Mesendoderm (in vitro differentiated cells): Measurements from ENCODE around the gene ZMYND8.

Experiments used
- DNase-seq: peaks from one replicate; pipeline ENCODE4 v3.0.0; 2013
- H2AK5ac ChIP-seq: 2 replicates; pipeline ENCODE4 v1.6.1; 2013; ENCODE audit warnings: low read length, inconsistent platforms
- H2BK120ac ChIP-seq: 2 replicates; pipeline ENCODE4 v1.6.1; 2013; ENCODE audit warnings: low read depth, mild to moderate bottlenecking, low read length, moderate library complexity, mixed read lengths
- H2BK15ac ChIP-seq: replicated peaks from 2 replicates; pipeline ENCODE4 v1.6.1; 2013; ENCODE audit warnings: low read depth, mild to moderate bottlenecking, moderate library complexity
- H2BK5ac ChIP-seq: 2 replicates; pipeline ENCODE4 v1.6.1; 2013; ENCODE audit warnings: low read length, inconsistent platforms
- H3K18ac ChIP-seq: 2 replicates; pipeline ENCODE4 v1.6.1; 2013; ENCODE audit warnings: mild to moderate bottlenecking, low read length, mixed read lengths
- H3K23ac ChIP-seq: one replicate; pipeline ENCODE4 v1.6.1; 2013; ENCODE audit warnings: low read length
- H3K27ac ChIP-seq: 2 replicates; pipeline ENCODE4 v1.5.1; 2013; ENCODE audit warnings: low read depth, mild to moderate bottlenecking, inconsistent platforms, low read length, moderate library complexity
- H3K27me3 ChIP-seq: 2 replicates; pipeline ENCODE4 v1.6.1; 2013; ENCODE audit warnings: low read length, control low read depth, mild to moderate bottlenecking, inconsistent platforms; ENCODE audit not compliant: insufficient read depth, poor library complexity
- H3K36me3 ChIP-seq: 2 replicates; pipeline ENCODE4 v1.6.1; 2013; ENCODE audit warnings: low read length, inconsistent platforms; ENCODE audit not compliant: control insufficient read depth, insufficient read depth
- H3K4ac ChIP-seq: one replicate; pipeline ENCODE4 v1.6.1; 2013; ENCODE audit warnings: low read depth, mild to moderate bottlenecking, low read length, moderate library complexity
- H3K4me1 ChIP-seq: 2 replicates; pipeline ENCODE4 v1.6.1; 2013; ENCODE audit warnings: low read depth, low read length, inconsistent platforms; ENCODE audit not compliant: control insufficient read depth
- H3K4me2 ChIP-seq: 2 replicates; pipeline ENCODE4 v1.6.1; 2013; ENCODE audit warnings: low read length
- H3K4me3 ChIP-seq: 2 replicates; pipeline ENCODE4 v1.5.1; 2013; ENCODE audit warnings: mild to moderate bottlenecking, low read length
- H3K56ac ChIP-seq: one replicate; pipeline ENCODE4 v1.6.1; 2013; ENCODE audit warnings: low read length
- H3K79me1 ChIP-seq: 2 replicates; pipeline ENCODE4 v1.6.1; 2013; ENCODE audit warnings: low read length, inconsistent platforms
- H3K79me2 ChIP-seq: 2 replicates; pipeline ENCODE4 v1.6.1; 2013; ENCODE audit warnings: mild to moderate bottlenecking, low read length; ENCODE audit not compliant: control insufficient read depth, insufficient read depth
- H3K9ac ChIP-seq: 2 replicates; pipeline ENCODE4 v1.6.1; 2013; ENCODE audit warnings: low read length, inconsistent platforms
- H4K5ac ChIP-seq: one replicate; pipeline ENCODE4 v1.6.1; 2013; ENCODE audit warnings: low read length
- H4K8ac ChIP-seq: one replicate; pipeline ENCODE4 v1.6.1; 2013; ENCODE audit warnings: low read depth, mild to moderate bottlenecking, control low read depth, low read length, moderate library complexity
- WGBS: extraction: QIAGEN DNeasy Blood & Tissue Kit; methylation state at CpG from one replicate; pipeline ENCODE4 v1.1.7; 2013; ENCODE audit warnings: low lambda C conversion rate, missing lambda C conversion rate; ENCODE audit not compliant: insufficient coverage; ENCODE audit errors: extremely low coverage; 5-methylcytosine and 5-hydroxymethylcytosine counted together

ZMYND8 gene

DNA sequence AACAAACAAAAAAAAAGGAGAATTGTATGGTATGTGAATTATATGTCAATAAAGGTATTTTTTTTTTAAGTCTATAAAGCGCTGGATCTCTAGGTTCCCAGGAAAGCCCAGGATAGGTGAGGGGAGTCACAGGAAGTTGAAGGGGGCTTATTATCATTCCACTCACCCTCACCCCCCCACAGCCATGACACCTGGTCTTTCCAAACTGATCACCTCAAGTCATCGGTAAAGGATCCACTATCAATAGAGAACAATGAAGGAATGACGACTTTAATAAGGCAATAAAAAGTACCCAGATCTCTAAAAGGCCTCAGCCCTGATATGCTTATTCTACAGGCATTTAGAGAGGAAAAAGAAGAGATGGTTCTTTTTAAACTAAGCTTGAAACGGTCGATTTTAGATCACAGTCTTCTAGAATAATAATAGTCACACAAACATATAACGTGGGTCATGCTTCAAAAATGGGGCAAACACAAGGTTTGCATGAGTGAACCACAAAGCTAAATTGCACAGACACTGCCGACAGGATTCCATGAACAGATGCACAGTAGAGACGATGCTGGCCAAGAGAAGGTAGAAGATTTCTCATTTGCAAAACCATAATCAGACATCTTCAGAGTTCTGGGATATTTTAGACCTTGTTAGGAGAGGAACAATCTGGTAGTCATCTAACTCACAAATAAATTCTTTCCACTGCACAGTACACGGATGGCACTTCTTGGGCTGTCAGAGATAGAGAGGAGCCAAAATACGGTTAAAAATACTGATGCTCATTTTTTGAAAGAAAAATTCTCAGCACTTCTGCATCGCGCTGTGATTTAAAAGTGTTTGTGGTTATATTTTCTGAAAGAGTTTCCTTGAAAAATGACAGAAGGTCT is 21.0 kb downstream of the ZMYND8 start:
- Histone ChIP-seq H3K79me1 (peaks cover 28% of the 10 kb centered on the region), H4K8ac (no peak overlapping the region), H3K27me3 (no peaks in the 10 kb centered on the region), H4K5ac (no peak overlapping the region), H3K4me3 (no peak overlapping the region), H3K56ac (no peak overlapping the region), H3K27ac (no peak overlapping the region), H3K23ac (no peak overlapping the region), H3K9ac (no peak overlapping the region), H3K4me1 (peaks cover 10% of the 10 kb centered on the region), H3K36me3 (no peaks in the 10 kb centered on the region), H2BK120ac (no peak overlapping the region), H2BK5ac (no peak overlapping the region), H3K79me2 (peaks cover 73% of the 10 kb centered on the region), H2AK5ac (no peak overlapping the region), H3K18ac (no peak overlapping the region), H2BK15ac (no peak overlapping the region), H3K4me2 (no peak overlapping the region), H3K4ac (no peak overlapping the region)
- WGBS = no CpG with 5 or more reads among the region's 12 CpGs
- no peak for DNase-seq

DNA sequence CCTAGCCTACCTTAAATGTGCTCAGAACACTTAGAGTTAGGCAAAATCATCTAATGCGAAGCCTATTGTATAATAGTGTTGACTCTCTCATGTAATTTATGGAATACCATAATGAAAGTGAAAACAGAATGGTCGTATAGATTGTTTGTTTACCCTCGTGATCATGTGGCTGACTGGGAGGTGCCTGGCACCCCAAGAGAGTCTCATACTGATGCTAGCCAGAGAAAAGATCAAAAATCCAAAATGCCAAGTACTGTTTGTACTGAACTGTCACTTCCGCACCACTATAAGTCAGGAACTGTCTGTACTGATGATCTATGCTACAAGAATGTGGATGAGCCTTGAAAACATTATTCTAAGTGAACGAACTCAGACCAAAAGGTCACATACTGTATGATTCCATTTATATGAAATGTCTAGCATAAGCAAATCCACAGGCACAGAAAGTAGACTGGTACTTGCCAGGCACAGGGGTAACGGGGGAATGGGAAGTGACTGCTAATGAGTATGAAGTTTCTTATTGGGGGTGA is 22.4 kb downstream of the ZMYND8 start:
- no peak overlapping the region for H3K9ac ChIP-seq
- DNase-seq = no peak
- H3K4me2 ChIP-seq = no peak overlapping the region
- H3K4ac ChIP-seq = no peak overlapping the region
- peaks cover 29% of the 10 kb centered on the region for H3K79me1 ChIP-seq
- peaks cover 70% of the 10 kb centered on the region for H3K79me2 ChIP-seq
- no peaks in the 10 kb centered on the region for H3K36me3 ChIP-seq
- H3K27me3 ChIP-seq = no peaks in the 10 kb centered on the region
- H3K4me1 ChIP-seq = peaks cover 10% of the 10 kb centered on the region
- whole genome bisulfite sequencing = no CpG with 5 or more reads among the region's 6 CpGs
- H3K4me3 ChIP-seq = no peak overlapping the region
- no peak overlapping the region for H3K18ac ChIP-seq
- H4K8ac ChIP-seq = no peak overlapping the region
- no peak overlapping the region for H4K5ac ChIP-seq
- H2BK5ac ChIP-seq = no peak overlapping the region
- H3K27ac ChIP-seq = no peak overlapping the region
- no peak overlapping the region for H3K23ac ChIP-seq
- H2BK120ac ChIP-seq = no peak overlapping the region
- no peak overlapping the region for H2BK15ac ChIP-seq
- no peak overlapping the region for H3K56ac ChIP-seq
- H2AK5ac ChIP-seq = no peak overlapping the region

DNA sequence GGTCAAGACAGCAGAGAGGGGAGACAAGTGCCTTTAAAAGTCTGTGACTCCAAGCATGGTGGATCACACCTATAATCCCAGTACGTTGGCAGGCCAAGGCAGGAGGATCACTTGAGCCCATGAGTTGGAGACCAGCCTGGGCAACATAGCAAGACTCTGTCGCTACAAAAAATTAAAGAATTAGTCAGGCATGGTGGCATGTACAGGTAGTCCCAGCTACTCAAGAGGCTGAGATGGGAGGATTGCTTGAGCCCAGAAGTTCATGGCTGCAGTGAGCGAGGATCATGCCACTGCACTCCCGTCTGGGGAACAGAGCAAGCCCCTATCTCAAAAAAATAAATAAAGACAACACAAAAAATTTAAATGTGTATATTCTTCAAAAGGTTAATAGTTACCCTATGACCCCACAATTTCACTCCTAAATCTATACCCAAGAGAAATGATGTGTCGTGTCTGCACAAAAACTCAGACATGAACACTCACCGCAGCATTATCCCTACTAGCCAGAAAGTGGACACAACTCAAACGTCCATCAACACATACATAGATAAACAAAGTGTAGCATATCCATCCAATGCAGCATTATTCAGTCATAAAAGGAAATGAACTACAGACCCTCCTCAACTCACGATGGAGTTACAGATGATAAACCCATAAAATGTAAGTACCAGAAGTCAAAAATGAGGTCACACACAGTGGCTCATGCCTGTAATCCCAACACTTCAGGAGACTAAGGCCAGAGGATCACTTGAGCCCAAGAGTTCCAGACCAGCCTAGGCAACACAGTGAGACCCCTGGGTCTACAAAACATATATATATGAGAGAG is 23.9 kb downstream of the ZMYND8 start:
- DNase-seq = no peak
- no peak overlapping the region for H2AK5ac ChIP-seq
- no peaks in the 10 kb centered on the region for H3K36me3 ChIP-seq
- peaks cover 72% of the 10 kb centered on the region for H3K79me2 ChIP-seq
- H3K27ac ChIP-seq = no peak overlapping the region
- no peak overlapping the region for H3K4me3 ChIP-seq
- no CpG with 5 or more reads among the region's 8 CpGs for WGBS
- H3K18ac ChIP-seq = no peak overlapping the region
- H2BK15ac ChIP-seq = no peak overlapping the region
- H3K79me1 ChIP-seq = peaks cover 26% of the 10 kb centered on the region
- H4K8ac ChIP-seq = no peak overlapping the region
- H2BK120ac ChIP-seq = no peak overlapping the region
- no peak overlapping the region for H3K56ac ChIP-seq
- H4K5ac ChIP-seq = no peak overlapping the region
- H3K27me3 ChIP-seq = no peaks in the 10 kb centered on the region
- no peak overlapping the region for H3K4me2 ChIP-seq
- H3K9ac ChIP-seq = no peak overlapping the region
- H3K23ac ChIP-seq = no peak overlapping the region
- peaks cover 10% of the 10 kb centered on the region for H3K4me1 ChIP-seq
- H3K4ac ChIP-seq = no peak overlapping the region
- no peak overlapping the region for H2BK5ac ChIP-seq

DNA sequence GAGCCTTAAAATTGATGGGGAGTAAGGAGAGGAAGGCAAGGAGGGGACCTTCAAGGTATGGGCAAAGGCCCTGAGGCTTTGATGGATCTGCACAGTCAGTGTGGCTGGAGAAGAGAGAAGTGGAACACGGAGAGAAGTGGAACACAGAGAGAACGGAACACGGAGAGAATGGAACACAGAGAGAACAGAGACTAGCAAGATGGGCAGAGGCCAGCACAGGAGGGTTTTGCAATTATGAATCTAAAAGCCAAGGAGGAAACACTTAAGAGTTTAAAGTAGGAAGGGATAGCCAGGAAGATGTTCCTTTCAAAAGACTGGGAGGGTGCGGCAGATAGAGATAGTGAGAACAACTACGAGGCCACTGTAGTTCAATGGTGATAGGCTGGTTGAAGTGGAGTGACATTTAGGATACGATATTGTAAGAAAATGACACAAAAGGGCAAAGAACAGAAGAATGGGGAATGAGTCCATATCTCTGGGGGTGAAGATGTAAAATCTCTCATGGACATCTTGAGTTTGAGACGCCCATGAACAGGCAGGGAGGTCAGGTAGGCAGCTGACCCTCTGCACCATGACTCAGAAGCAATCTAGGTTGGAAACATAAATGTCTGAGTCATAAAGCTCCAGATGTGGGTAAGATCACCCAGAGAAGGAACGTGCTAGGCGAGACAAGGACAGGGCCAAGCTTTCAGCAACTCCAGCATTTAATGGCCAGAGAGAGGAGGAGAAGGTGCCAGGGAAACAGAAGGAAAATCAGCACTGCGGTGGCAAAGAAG is 25.4 kb downstream of the ZMYND8 start:
- peak overlapping the region; percentile 24 for H3K9ac ChIP-seq

DNA sequence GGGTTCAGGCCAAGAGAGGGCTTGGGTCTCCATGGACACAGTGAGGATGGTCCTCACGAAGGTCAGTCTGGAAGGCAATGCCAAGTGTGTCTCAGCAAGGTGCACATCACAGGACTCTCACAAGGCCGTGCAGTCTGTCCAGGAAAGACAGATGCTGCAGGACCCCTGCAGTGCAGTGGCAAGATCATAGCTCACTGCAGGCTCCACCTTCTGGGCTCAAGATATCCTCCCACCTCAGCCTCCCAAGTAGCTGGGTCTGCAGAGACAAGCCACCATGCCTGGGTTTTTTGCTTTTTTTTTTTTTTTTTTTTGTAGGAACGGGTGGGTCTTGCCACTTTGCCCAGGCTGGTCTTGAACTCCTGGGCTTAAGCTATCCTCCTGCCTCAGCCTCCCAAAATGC is 26.4 kb downstream of the ZMYND8 start:
- Histone ChIP-seq H2AK5ac (no peak overlapping the region), H3K56ac (no peak overlapping the region), H3K23ac (no peak overlapping the region), H3K4me3 (no peak overlapping the region), H4K8ac (no peak overlapping the region), H3K27me3 (no peaks in the 10 kb centered on the region), H3K4me1 (peaks cover 7% of the 10 kb centered on the region), H3K79me1 (peaks cover 25% of the 10 kb centered on the region), H4K5ac (no peak overlapping the region), H2BK120ac (no peak overlapping the region), H3K27ac (no peak overlapping the region), H3K9ac (no peak overlapping the region), H3K79me2 (peaks cover 72% of the 10 kb centered on the region), H2BK5ac (no peak overlapping the region), H3K18ac (no peak overlapping the region), H2BK15ac (no peak overlapping the region), H3K4me2 (no peak overlapping the region), H3K4ac (no peak overlapping the region), H3K36me3 (no peaks in the 10 kb centered on the region)
- WGBS = no CpG with 5 or more reads among the region's 3 CpGs
- no peak for DNase-seq

More for the DNA sequence above, 25.4 kb downstream of the ZMYND8 start:
- peaks cover 7% of the 10 kb centered on the region for H3K4me1 ChIP-seq
- no peak overlapping the region for H2BK15ac ChIP-seq
- H3K56ac ChIP-seq = peak overlapping the region; percentile 69
- peak overlapping the region; percentile 48 for H3K23ac ChIP-seq
- no peaks in the 10 kb centered on the region for H3K27me3 ChIP-seq
- H3K27ac ChIP-seq = no peak overlapping the region
- no peak overlapping the region for H3K18ac ChIP-seq
- no peaks in the 10 kb centered on the region for H3K36me3 ChIP-seq
- no peak overlapping the region for H4K5ac ChIP-seq
- H4K8ac ChIP-seq = no peak overlapping the region
- H3K4me3 ChIP-seq = no peak overlapping the region
- DNase-seq = no peak
- H2BK120ac ChIP-seq = no peak overlapping the region
- H3K79me2 ChIP-seq = peaks cover 76% of the 10 kb centered on the region
- no peak overlapping the region for H3K4ac ChIP-seq
- no peak overlapping the region for H2AK5ac ChIP-seq
- H3K4me2 ChIP-seq = no peak overlapping the region
- H2BK5ac ChIP-seq = no peak overlapping the region
- WGBS = no CpG with 5 or more reads among the region's 10 CpGs
- peaks cover 25% of the 10 kb centered on the region for H3K79me1 ChIP-seq
